GM23338 (cell line): Measurements from ENCODE around the gene NFKB1. TPM values are rescaled to one million over a fixed set of nuclear protein-coding genes. Genes with fewer than 3 reads are reported as not detected.

Source experiments
- ATAC-seq: fragments of 200-7000 bp; cut with Tn5 transposase; 3 replicates; pipeline ENCODE4 v1.9.1; 2020
- DNase-seq: peaks from one replicate; pipeline ENCODE4 v3.0.0-alpha.2; 2015; ENCODE audit warnings: low spot score
- H2AFZ ChIP-seq: fragments of 200-600 bp; sonication (generic); 2 replicates; pipeline ENCODE4 v1.8.0; 2016; ENCODE audit warnings: antibody characterized with exemption, mild to moderate bottlenecking, moderate library complexity
- H3F3A ChIP-seq: fragments of 200-600 bp; sonication (generic); replicated peaks from 2 replicates; pipeline ENCODE4 v1.8.0; 2017; ENCODE audit warnings: antibody characterized with exemption, mixed run types, low read depth
- H3K27ac ChIP-seq: fragments of 200-600 bp; sonication (generic); 2 replicates; pipeline ENCODE4 v1.6.1; 2016; ENCODE audit warnings: low read depth
- H3K27me3 ChIP-seq: fragments of 200-600 bp; sonication (generic); 2 replicates; pipeline ENCODE4 v1.8.0; 2016; ENCODE audit warnings: mild to moderate bottlenecking, mixed run types, moderate library complexity; ENCODE audit not compliant: insufficient read depth
- H3K36me3 ChIP-seq: fragments of 200-600 bp; sonication (generic); 2 replicates; pipeline ENCODE4 v1.8.0; 2016; ENCODE audit warnings: mild to moderate bottlenecking; ENCODE audit not compliant: insufficient read depth
- H3K4me1 ChIP-seq: fragments of 200-600 bp; sonication (generic); 2 replicates; pipeline ENCODE4 v1.8.0; 2016; ENCODE audit warnings: mild to moderate bottlenecking, moderate library complexity; ENCODE audit not compliant: insufficient read depth
- H3K4me2 ChIP-seq: fragments of 200-600 bp; sonication (generic); 2 replicates; pipeline ENCODE4 v1.7.1; 2017; ENCODE audit warnings: mixed run types
- H3K4me3 ChIP-seq: fragments of 200-600 bp; sonication (generic); 2 replicates; pipeline ENCODE4 v1.6.1; 2016; ENCODE audit warnings: mixed run types
- H3K79me2 ChIP-seq: fragments of 200-600 bp; sonication (generic); replicated peaks from 2 replicates; pipeline ENCODE4 v1.8.0; 2017; ENCODE audit warnings: mild to moderate bottlenecking; ENCODE audit not compliant: insufficient read depth
- H3K9me2 ChIP-seq: fragments of 200-600 bp; sonication (generic); 2 replicates; pipeline ENCODE4 v1.8.0; 2017; ENCODE audit not compliant: insufficient read depth
- H4K20me1 ChIP-seq: fragments of 200-600 bp; sonication (generic); replicated peaks from 2 replicates; pipeline ENCODE4 v1.8.0; 2017; ENCODE audit warnings: mild to moderate bottlenecking; ENCODE audit not compliant: insufficient read depth
- H3K27ac Mint-ChIP-seq: 2 replicates; pipeline ENCODE4 v1.8.0; 2020; ENCODE audit warnings: inconsistent platforms, mild to moderate bottlenecking, moderate library complexity, mixed read lengths
- H3K27me3 Mint-ChIP-seq: 3 replicates; pipeline ENCODE4 v1.8.0; 2022; ENCODE audit warnings: low read depth, mild to moderate bottlenecking, moderate library complexity, mixed read lengths, inconsistent platforms; ENCODE audit not compliant: insufficient read depth, poor library complexity
- H3K36me3 Mint-ChIP-seq: 3 replicates; pipeline ENCODE4 v1.8.0; 2021; ENCODE audit warnings: low read depth, mild to moderate bottlenecking, inconsistent platforms, moderate library complexity, mixed read lengths
- H3K4me1 Mint-ChIP-seq: 3 replicates; pipeline ENCODE4 v1.8.0; 2020; ENCODE audit warnings: mild to moderate bottlenecking, inconsistent platforms, mixed read lengths
- H3K4me3 Mint-ChIP-seq: 3 replicates; pipeline ENCODE4 v1.8.0; 2021; ENCODE audit warnings: moderate library complexity, mild to moderate bottlenecking, inconsistent platforms, mixed read lengths
- H3K9me3 Mint-ChIP-seq: 3 replicates; pipeline ENCODE4 v1.8.0; 2020; ENCODE audit warnings: moderate library complexity, mild to moderate bottlenecking, inconsistent platforms, mixed read lengths
- CREB1 ChIP-seq: fragments of 250-450 bp; sonication (Bioruptor Pico); IDR thresholded peaks from 2 replicates; pipeline ENCODE4 v1.5.0; 2020; ENCODE audit warnings: low read depth, mild to moderate bottlenecking, moderate library complexity
- CTCF ChIP-seq, 2 experiments: fragments of 200-600 bp in 1 of 2; sonication (generic) in 1 of 2; conservative IDR thresholded peaks; 2 replicates each; pipeline versions ENCODE4 v1.5.1 to v1.6.1; 2016 to 2017; ENCODE audit warnings: antibody characterized with exemption in 2 of 2, low read depth in 2 of 2, mild to moderate bottlenecking in 2 of 2, moderate library complexity in 1 of 2
- ETS1 ChIP-seq: IDR thresholded peaks from 2 replicates; pipeline ENCODE4 v1.6.1; 2016; ENCODE audit warnings: antibody characterized with exemption
- EZH2 ChIP-seq: fragments of 200-600 bp; sonication (generic); IDR thresholded peaks from one replicate; pipeline ENCODE4 v1.8.0; 2017; ENCODE audit warnings: antibody characterized with exemption, mild to moderate bottlenecking, low read depth; ENCODE audit not compliant: unreplicated experiment
- EZH2phosphoT487 ChIP-seq: fragments of 200-600 bp; sonication (generic); IDR thresholded peaks from one replicate; pipeline ENCODE4 v1.8.1; 2018; ENCODE audit warnings: antibody characterized with exemption; ENCODE audit not compliant: unreplicated experiment
- JUNB ChIP-seq: IDR thresholded peaks from one replicate; pipeline ENCODE4 v1.6.1; 2016; ENCODE audit warnings: antibody characterized with exemption; ENCODE audit not compliant: unreplicated experiment
- NANOG ChIP-seq: IDR thresholded peaks from 2 replicates; pipeline ENCODE4 v1.6.1; 2016; ENCODE audit warnings: antibody characterized with exemption, borderline replicate concordance
- POLR2AphosphoS5 ChIP-seq: IDR thresholded peaks from 2 replicates; pipeline ENCODE4 v1.6.1; 2016; ENCODE audit warnings: antibody characterized with exemption, low read depth
- REST ChIP-seq: IDR thresholded peaks from one replicate; pipeline ENCODE4 v1.6.1; 2018; ENCODE audit warnings: antibody characterized with exemption; ENCODE audit not compliant: unreplicated experiment
- STAT1 ChIP-seq: IDR thresholded peaks from one replicate; pipeline ENCODE4 v1.6.1; 2016; ENCODE audit warnings: antibody characterized with exemption; ENCODE audit not compliant: unreplicated experiment
- ZNF114 ChIP-seq: fragments of 250-450 bp; sonication (Bioruptor Pico); IDR thresholded peaks from 2 replicates; pipeline ENCODE4 v1.5.0; 2020; ENCODE audit warnings: mild to moderate bottlenecking, moderate library complexity
- ZNF331 ChIP-seq: fragments of 250-450 bp; sonication (Bioruptor Pico); IDR thresholded peaks from 2 replicates; pipeline ENCODE4 v1.5.0; 2020; ENCODE audit warnings: low read depth, mild to moderate bottlenecking, moderate library complexity
- ZNF462 ChIP-seq: fragments of 250-450 bp; sonication (Bioruptor Pico); IDR thresholded peaks from 2 replicates; pipeline ENCODE4 v1.5.0; 2020; ENCODE audit warnings: mild to moderate bottlenecking, moderate library complexity
- polyA plus RNA-seq: library from polyadenylated mRNA; unstranded; fragments of >200 nt; fragmentation: Nextera tagmentation; extraction: Ambion mirVana; gene quantifications from 2 replicates; pipeline ENCODE4 v1.2.1, GENCODE V29; 2016
- total RNA-seq: library from RNA; depleted of rRNA; stranded (reverse); fragments of >200 nt; shearing (Covaris generic); gene quantifications from 2 replicates; pipeline ENCODE4 v1.2.3, GENCODE V29; 2014

NFKB1 gene
- total and polyA plus RNA-seq, 2 experiments from 2014 or later, result 0.82 to 4.6 TPM

GRCh38 chr4:102579794-102580462, 78.8 kb downstream of the NFKB1 start:
- Mint-ChIP-seq H3K27me3 (no peaks in the 10 kb centered on the region), H3K27ac (no peak overlapping the region), H3K9me3 (no peaks in the 10 kb centered on the region), H3K36me3 (no peaks in the 10 kb centered on the region), H3K4me1 (peaks cover 23% of the 10 kb centered on the region), H3K4me3 (no peak overlapping the region)
- ATAC-seq (no peak), DNase-seq (no peak)
- Histone ChIP-seq H3K27me3 (no peaks in the 10 kb centered on the region), H2AFZ (no peak overlapping the region), H3K4me2 (no peak overlapping the region), H3F3A (no peaks in the 10 kb centered on the region), H3K9me2 (no peaks in the 10 kb centered on the region), H3K4me1 (peaks cover 7% of the 10 kb centered on the region; the same call in 1 of the 2 replicates), H3K27ac (no peak overlapping the region), H3K79me2 (no peaks in the 10 kb centered on the region), H3K36me3 (no peaks in the 10 kb centered on the region), H3K4me3 (no peak overlapping the region), H4K20me1 (no peaks in the 10 kb centered on the region)
- no peak for TF ChIP-seq CTCF (conservative IDR thresholded peaks at IDR 0.05; ENCODE audit: low read depth in 2 of 2)
- TF ChIP-seq REST, result no peak
- no peak for TF ChIP-seq ZNF331 (CRISPR knock-in tag)
- TF ChIP-seq NANOG, result no peak
- no peak for TF ChIP-seq EZH2
- TF ChIP-seq POLR2AphosphoS5, result no peak
- no peak for TF ChIP-seq JUNB
- TF ChIP-seq STAT1, result no peak
- no peak for TF ChIP-seq EZH2phosphoT487
- TF ChIP-seq ZNF114 (CRISPR knock-in tag), result no peak
- TF ChIP-seq ZNF462 (CRISPR knock-in tag), result no peak
- no peak for TF ChIP-seq CREB1 (CRISPR knock-in tag)
- TF ChIP-seq ETS1, result no peak
